ENCODE measurements around the gene NHEJ1.

Gene NHEJ1

DNA sequence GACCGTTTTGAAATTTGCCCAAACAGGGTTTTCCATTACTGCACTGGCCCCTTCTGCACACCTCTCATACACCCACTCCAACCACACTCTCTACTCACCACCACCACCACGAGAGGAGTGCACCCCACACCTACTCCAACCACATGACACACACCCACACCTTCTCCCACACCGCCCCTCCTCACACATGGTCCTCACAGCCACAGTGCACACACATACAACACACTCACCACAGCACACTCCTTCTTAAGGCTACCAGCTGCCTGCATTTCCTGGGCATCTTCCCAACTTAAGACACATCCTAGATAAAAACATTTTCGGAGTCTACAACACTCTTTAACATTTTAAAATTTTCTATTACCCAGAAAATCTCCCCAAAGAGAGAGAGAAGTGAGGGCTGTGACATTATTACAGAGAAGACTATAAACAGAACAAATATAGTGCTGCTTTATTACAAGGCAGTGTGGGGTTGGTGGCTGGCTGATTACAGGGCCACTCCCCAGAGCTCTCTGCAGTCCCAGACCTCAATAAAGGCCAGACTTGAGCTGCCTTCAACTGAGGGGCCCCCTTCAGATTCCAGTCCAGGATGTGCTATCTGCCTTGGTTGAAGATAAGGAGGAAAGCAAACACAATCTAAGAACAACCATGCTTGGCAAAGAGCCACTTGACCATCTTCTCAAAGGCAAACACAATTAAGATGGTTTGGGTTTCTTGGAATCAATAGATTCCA is 36.1 kb downstream of the NHEJ1 start:
- no peak for DNase-seq (ENCODE audit: low read depth in 1 of 2, low spot score in 1 of 2)

DNA sequence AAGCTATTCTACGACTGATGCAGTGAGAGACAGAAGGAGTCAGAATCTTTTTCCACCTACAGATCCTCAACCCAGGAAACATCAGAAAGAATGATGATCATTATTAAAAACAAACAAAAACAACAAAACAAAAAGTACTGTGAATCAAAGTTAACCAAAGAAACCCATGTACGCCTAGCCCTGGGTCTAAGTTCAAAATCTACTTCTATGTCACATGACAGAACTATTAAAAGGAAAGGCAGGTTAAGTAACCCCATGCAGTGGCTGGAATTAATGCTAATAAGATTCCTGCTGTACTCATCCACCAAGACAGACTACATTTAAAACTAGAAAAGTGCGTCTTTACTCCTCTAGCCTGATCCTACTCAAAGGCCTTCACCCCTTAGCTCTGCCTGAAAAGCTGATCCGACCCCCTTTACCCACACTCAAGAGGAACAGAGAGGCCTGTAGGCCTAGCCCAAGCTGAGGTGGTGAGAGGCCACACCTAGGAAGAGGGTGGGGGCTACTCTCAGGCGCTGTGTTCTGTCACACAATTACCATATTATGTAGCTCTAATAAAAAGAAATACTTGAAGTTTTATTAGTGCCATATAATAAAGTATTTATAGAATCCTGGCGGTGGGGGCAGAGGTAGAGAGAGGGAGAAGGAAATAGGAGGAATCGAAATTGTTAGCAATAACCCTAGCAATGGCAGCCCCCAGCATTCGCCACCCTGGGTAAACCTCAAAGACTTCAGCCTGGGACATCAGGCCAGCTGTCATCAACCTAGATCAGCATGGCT is 37.1 kb downstream of the NHEJ1 start:
- DNase-seq (ENCODE audit: low read depth in 1 of 2, low spot score in 1 of 2) = no peak

DNA sequence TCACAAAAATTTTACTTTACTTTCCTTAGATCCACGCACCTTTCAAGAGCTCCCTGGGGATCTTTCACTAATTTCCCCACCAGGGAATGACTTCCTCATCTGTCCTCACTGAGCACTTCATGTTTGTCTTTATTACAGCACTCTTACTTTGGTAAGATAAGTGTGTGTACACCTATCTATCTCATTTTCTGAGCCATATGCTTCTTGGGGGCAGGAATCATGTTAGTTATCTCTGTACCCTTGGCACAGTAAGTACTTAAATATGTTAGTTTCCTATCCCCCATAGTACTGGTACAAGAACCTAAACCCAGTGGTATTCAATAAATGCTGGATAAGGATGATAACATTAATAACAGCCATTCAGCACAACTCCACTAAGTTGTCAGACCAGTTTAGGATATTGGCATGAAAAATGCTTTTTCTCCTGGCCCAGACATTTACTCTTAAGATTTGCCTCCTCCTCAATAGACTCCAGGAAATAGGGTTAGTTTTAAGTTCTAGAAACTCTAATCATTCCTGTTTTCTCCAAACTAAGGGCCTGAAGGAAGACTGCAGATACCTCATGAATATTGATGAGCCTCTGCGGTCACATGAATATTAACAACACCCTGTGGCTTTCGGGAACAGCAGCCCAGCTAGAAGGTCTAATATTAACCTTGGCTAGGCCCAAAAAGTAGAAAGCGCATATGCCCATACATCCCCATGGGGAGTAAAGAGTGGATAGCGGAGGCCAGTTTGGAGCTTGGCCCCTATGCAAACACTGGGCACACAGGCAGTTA is 38.2 kb downstream of the NHEJ1 start:
- DNase-seq (ENCODE audit: low read depth in 1 of 2, low spot score in 1 of 2) = no peak

DNA sequence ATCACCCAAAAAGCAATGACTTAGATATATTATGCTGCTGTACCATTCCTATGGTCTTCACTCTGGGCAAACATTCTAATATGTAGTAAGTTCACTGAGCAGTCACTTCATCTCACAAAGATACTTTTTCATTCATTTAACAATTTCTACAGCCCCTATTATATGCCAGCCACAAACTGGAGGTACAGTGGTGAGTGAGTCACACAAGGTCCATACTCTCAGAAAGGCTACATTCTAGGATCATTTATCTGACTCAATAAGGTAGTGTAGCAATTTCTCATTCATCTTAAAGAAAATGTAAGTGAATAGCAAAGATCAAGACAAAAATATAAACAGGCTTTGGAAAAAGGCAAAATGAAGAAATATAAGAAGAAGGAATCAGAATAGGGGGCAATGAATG is 40.5 kb downstream of the NHEJ1 start:
- no peak for DNase-seq (ENCODE audit: low read depth in 1 of 2, low spot score in 1 of 2)

DNA sequence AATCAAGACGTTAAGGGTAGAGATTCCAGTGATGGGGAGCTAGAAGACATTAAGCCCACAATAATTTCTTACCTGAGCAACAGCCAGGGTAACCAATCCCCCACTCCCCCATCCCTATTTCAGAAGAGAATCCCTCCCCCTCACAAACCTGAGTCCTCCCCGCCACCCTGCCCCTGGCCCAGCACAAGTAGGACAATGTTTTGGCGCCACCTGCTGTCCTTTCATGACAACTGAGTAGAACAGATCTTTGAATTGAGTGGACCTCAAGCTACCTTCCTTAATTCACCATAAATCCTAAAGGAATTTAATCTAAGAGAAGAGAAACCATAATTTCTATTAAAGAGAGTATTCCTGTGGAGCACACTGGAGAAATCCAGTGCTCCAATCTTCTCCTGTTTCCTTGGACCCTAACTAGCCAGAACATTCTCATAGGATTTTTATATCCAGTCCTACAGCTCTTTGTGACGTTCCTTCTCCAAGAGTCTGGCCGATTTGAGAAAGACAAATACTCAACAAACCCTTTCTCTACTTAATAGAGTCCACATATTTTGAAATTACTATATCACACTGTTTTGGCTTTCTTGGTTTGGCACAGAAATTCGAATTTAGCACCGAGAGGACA is 41.1 kb downstream of the NHEJ1 start:
- DNase-seq (ENCODE audit: low read depth in 1 of 2, low spot score in 1 of 2) = peak; percentile 29 to 30

DNA sequence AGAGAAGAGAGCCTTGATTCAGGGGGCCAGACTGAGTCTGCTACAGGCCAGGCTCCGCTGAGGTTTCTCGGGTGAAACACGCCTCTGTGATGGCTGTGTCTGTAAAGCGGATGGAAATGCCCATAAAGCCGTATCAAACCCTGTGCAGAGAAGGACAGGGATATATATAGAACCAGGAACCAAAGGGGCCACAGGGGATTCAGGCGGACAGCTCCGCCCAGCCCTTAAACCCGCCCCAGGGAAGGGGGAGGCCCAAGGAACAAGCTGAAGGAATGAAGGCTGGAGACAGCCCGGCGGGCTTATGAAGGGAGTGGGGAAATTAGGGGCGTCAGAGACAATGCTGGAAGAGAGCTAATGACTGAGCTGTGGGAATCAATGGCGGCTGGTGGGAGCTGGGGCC is 42.1 kb downstream of the NHEJ1 start:
- DNase-seq (ENCODE audit: low read depth in 1 of 2, low spot score in 1 of 2) = no peak

DNA sequence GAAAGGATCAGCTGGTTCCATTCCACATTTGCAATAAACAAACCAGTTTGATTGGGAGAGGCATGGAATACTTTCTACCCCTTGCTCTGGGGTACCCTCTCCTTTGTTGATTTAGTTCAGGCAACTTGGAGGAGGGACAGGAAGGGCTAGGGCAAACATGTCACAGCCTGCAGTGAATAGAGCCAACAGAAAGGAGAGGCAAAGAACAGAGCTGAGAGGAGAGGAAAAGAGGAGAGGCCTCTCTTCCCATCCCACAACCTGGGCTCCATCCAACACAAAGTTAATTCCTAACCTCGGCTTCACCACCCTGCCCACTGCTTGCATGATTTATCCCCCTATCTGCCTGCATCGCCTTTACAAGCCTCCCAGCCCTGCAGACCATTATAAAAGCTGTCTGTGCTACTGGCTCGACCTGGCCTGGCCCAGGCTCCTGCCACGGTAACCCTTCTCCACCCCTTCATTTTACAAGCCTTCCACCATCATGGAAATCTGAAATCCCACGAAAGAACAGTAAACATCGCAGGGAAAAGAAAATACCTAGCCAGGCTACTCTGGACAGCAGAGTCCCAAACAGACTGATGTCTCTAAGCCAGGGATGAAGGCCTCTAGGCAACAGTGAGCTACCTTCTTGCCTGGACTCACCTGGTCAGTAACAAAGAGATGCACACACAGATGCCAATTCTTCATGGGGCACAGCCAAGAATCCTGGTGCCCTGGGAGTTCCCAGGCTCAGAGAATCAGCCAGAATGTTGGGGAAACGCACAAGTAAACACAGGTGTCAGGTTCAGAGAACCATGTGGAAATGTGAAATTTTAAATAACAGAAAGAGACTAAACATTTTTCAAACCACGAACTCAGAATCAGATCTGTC is 43.6 kb downstream of the NHEJ1 start:
- no peak for DNase-seq (ENCODE audit: low read depth in 1 of 2, low spot score in 1 of 2)

DNA sequence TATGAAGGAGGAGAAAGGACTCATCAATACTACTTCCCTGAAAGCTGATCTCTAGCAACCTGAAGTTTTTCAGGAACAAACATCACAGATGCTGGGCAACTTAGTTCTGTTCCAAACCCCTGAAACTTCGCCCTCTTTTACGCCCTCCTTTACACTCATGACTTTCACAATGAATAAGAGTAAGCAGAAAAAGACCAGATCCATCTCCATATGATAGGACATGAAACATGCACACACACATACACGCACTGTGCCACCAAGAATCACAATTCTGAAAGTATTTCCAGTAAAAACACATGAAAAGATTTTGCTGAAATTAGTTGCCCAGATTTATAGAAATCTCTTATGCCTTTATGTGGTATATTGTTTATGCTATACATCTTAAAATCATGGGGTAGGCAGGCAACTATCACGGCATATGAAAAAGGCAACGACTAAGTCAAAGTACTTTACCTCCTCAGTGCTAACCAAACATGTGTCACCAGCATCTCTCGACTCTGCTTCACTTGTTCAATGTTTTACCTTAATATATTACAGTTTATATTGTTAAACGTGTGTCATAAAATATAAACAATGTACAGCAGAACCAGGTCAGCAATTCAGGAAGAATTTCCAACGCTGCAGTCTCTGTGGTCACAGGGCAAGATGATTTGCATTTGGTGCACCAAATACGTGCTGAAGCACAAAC is 47.8 kb downstream of the NHEJ1 start:
- no peak for DNase-seq (ENCODE audit: low read depth in 1 of 2, low spot score in 1 of 2)

DNA sequence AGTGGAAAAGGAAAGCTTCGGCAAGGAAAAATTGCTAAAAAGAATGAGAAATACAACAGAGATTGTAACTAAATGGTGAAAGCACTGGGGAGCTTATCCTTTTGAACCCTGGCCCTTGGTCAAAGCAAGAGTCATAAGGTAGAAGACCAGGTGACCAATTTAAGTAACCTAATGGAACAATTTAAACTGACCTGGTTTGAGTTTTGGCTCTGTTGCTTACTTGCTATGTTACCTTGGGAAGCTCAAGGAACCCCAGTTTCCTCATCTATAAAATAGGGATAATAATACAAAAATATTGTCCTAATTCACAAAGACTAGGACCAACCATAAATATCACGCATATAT is 48.6 kb downstream of the NHEJ1 start:
- DNase-seq (ENCODE audit: low read depth in 1 of 2, low spot score in 1 of 2) = no peak

DNA sequence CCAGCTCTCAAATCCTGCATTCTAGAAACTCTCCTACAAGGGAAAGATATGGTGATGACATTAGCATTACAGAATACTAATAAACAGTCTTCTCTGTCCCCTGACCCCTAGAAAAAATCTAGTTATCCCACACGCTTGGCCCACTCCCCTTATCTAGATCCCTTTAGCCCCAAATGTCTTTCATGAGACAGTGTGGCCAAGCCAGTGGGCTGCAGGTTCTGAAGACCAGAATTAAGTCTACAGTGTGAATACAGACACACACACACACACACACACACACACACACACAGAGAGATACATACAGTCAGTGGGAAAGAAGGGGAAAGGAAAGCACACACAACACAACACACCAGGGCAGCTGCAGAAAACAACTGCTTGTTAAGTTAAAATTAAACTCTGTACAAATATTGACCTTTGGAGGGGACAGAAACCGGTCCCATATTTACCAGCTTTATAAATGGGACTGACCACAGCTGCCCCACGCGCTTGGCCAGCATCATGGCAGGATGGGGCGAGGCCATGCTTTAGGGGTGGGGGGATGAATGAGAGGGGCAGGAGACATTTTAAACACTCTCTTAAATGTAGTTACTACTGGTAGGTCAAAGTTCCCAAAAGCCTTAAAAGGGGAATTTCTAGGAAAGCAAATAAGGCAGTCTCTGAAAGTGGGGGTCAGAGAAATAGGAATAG is 49.1 kb downstream of the NHEJ1 start:
- DNase-seq (ENCODE audit: low read depth in 1 of 2, low spot score in 1 of 2) = no peak

DNA sequence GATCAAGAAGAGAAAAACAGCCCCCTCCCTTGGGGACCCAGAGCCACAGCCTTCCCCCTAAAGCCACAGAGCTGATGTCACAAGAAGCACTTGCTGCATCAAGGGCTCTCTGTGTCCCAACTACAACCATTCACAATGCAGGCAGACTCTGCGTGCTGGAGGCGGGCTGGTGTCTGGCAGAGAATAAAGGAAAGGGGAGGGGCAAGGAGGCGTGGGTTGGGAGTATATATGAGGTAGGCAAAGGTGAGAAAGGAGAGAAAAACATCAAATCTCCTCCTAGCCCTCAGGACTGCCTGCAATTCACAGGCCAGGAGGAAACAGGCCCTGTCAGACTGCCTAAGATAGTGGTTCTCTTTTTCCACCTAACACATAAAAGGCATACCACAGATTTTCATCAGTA is 51.1 kb downstream of the NHEJ1 start:
- peak in 1 of 2 donors; percentile 6 for DNase-seq (ENCODE audit: low read depth in 1 of 2, low spot score in 1 of 2)

DNA sequence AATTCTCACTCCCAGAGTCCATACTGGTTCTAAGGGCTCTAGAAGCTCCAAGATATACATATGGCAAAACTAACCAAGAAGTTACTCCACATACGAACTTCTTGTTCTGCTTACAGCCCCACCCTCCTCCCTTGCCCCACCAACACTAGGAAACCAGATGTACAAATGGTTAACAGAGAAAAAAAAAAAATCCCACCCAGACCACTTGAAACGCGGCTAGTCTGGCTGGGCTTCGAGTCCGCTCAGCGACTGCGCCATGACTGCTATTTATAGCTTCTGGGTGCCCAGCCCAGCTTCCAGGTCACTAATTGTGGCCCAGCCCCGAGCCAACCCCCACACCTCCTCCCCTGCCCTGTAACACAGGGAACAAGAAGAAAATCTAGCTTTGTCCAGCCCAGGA is 52.9 kb downstream of the NHEJ1 start:
- no peak for DNase-seq (ENCODE audit: low read depth in 1 of 2, low spot score in 1 of 2)

DNA sequence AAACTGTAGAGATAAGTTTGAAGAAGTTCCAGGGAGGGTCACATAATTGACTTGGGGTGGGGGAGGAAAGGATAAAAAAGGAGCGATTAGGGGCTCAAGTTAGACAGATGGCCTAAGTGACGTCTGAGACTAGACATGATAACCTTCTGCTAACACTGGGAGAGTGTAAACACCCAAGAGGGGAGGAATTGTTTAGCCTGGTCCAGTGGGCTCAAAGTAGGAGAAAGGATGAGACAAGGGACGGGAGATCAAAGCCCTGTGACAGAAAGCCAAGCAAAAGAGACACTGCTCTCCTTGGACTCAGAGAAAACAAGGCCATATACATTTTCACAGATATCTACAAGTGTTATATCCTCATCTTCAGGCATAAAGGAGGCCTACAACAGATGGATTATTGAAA is 54.4 kb downstream of the NHEJ1 start:
- no peak for DNase-seq (ENCODE audit: low read depth in 1 of 2, low spot score in 1 of 2)

DNA sequence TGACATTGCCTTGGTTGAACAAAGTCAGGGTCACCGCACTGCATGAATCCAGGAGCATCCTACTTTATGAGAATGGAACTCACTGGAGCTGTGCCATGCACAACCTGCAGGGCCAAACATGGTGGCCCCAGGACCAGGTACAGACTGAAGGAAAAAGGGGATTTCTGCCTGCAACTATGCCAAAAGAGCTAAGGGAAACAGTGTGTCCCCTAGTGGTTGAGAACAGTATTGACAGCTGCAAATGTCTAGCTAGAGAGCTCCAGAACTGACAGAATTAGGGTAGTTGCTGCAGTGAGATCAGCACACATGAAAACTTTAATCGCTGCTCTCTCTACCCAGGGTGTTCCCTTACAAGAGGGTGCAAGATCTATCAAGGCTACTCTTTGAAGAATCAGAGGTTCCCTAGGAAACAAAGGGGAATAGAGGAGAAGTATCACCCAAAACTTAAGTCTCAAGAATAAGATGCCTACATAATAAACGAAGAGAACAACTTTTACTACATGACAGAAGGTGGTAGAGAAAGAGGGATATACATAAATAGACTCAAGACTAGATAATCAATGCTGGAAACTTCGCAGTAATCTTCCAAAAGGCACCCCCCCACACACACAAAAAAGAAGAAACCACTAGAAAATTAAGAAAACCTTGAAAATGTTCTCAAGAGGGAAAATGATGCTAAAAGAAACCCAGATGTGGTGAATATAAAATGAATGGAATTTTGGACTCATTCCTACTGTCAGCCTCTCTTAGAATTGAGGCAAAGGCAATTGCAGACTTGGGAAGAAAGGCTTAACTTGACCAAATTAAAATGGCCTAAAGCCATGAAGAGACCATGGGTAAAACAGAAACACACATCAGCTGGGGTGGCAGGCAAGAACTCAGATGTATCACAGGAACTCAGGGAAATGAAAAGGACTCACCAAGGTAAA is 56.2 kb downstream of the NHEJ1 start:
- DNase-seq (ENCODE audit: low read depth in 1 of 2, low spot score in 1 of 2) = no peak

DNA sequence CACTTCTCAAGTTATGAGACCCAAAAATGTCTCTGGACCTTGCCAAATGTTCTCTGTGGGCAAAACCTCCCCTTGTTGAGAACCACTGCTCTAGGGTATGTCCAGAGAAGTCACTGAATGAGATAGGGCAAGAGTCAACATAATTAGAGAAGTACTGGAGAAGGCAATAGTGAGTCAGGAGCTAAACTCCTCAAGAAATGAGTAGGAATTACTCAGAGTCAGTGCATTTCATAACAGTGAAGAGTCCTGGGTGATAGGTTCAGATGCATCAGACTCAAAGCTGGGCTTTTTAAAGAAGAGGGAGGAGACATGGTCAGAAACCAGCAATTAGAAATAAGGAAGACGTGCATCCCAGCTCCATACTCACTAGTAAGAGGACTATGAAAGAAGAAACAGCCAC is 61.3 kb downstream of the NHEJ1 start:
- DNase-seq (ENCODE audit: low read depth in 1 of 2, low spot score in 1 of 2) = no peak

DNA sequence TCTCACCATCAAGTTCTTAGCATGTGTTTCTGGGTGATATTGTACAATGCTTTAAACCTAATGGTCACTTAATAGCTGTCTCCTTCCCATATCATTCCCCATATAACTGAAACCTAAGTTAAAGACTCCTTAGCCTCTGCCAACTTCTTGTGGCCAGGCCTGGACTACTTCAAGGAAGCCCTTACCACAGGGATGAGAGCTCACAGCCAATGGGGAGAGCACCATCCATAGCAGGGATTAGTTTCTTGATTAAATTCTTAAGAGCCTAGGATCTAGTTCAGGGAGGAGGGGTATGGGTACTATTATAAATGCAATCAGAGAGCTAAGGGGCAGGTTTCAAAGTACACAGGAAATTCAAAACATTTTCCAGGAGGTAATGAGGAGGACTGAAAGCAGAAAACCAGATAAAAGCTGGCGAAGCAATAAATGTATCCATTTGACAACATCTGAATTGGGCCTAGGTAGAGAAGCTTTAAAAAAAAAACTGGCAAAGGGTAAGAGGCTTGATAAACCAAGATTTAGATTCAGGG is 65.1 kb downstream of the NHEJ1 start:
- DNase-seq (ENCODE audit: low read depth in 1 of 2, low spot score in 1 of 2) = no peak

DNA sequence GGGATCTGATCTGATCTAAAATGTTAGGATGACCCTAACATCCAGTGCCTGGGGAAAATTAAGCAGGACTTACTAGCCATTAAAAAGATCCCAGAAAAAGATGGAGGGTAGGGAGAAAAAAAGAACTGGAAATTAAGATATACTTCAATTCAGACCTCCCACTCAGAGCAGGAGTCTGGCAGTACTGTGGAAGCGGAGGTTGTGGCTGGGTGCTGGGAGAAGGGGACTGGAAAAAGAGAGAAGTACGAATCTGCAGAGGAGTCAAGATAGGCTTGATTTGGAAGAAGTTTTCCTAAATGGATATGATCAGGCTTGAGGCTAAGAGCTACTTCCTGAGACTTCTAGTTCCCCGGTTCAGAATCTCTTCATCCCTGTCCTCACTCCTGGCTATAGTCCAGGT is 66.4 kb downstream of the NHEJ1 start:
- no peak for DNase-seq (ENCODE audit: low read depth in 1 of 2, low spot score in 1 of 2)

Measured in activated CD4-positive, alpha-beta T cell treated with anti-CD3 and anti-CD28 coated beads, Interleukin-2, amount 50 U/mL, for 24 hours (primary cell).